Activated naive CD4-positive, alpha-beta T cell treated with anti-CD3 and anti-CD28 coated beads, Interleukin-2, amount 50 U/mL, for 16 hours (primary cell): Measurements from ENCODE around the gene VSIG10L.

Source experiments
- DNase-seq: peaks from one replicate; pipeline ENCODE4 v3.0.0-alpha.2; 2020

The VSIG10L gene

DNA sequence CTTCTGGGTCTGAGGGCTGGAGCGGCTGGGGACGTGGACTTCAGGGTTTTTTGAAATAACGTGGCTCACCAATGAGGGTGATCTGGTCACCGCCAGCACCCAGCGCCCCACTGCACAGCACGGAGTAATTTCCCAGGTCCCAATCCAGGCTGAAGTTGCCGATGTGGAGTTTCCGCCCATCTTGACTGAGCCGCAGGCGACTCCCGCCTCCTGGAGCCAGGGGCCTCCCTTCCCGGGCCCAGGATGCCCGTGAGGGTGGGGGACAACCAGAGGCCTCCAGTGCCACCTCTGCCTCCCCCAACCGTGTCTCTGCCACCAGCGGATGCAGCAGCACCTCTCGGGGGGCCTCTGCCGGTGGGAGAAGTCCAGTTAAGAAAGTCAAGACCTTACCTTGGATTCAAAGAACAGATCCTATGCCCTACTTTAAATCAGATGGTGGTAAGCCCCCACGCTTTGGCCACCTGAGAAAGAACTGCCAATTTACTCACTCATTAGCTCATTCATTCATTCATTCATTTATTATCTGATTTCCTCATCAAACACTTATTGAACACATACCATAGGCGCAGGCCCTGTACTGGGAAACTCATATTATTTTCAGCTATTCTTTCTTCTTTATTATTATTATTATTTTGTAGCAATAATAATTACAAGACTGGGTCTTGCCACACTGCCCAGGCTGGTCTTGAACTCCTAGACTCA lies 3.9 kb downstream of the VSIG10L start:
- DNase-seq = no peak

DNA sequence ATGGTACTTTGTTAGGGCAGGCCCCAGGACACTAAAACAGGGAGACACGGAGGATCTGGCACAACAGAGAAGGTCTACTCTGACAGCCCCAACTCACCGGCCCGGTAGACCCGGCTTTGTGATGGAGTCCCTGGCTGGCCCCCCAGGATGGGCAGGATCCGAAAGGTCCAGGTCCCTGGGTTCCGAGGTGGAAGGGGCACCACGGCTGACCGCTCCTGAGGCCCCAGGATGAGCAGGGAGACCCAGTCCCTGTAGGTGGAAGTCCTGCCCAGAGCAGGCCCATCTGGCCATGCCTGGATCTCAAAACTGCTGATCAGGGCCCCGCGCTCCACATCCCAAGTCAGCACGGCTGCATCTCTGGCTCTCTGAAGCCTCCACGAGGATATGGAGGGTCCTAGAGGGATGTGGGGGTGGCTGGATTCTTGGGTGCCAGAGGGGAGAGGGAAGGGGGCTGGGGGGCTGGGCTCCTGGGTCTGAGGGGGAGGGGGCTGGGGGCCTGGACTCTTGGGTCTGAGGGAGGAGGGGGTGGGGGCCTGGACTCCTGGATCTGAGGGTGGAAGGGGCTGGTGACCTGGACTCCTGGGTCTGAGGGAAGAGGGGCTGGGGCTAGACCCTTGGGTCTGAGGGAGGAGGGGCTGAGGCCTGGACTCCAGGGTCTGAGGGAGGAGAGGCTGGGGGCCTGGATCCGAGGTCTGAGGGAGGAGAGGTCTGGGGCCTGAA lies 4.6 kb downstream of the VSIG10L start:
- DNase-seq = no peak

DNA sequence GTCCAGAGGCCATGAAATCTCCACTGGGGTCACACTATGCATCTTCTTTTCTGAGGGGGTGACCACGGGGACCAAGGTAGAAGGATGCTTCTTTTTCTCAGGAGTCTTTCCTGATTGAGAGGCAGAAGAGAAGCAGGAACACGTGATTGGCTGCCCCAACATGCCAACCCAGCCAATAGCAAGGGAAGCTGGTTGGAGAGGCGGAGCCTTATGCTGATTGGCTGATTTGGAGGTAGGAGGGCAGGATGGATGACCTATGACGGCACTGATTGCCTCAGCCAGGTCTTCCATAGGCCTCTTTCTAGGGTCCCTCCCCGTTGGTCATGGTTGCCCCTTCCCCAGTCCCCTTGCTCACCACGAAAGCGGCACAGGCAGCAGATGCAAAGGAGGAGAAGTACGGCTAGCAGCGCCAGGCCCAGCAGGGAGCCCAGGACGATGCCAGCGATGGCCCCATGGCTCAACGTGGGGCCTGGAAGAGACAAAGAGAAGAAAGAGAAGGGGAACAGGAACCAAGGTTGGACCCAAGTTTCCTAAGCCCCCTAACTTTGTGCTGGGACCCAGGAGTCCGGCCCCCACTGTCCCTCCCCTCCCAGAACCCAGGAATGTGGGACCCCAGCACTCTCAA lies 8.0 kb downstream of the VSIG10L start:
- no peak for DNase-seq

DNA sequence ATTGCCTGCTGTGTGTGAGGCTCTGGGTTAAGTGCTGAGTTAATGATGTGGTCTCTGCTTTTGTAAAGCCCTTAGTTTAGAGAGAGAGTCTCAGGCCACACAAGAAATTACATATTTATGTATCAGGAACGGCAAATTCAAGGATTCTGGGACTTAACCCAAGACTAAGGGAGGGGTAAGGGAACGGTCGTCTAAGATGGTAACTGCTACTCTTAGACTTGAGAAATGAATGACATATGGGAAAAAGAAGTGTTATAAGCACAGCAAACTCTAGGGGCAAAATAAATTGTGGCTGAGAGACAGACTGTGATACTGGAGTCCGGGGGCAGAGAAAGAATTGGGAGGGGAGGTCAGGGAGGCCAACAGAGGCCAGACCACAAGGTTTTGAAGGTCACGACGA lies 10.2 kb downstream of the VSIG10L start:
- no peak for DNase-seq

DNA sequence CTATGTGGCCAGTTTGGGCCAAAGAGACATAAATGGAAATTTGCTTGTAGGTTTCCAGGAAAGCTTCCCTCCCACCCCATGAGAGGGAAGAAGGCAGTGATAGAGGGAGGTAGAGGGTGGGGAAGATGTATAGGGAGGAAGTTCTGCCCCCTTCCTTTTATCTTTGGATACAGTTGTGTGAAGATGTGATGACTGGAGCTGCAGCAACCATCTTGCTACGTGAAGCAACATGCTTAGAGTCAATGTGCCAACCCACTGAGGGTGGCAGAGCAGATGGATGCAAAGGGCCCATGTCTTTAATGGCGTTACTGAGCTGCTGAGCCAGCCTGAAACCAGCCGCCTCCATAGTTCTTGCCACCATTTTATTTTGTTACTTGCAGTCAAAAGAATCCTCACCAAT lies 10.7 kb downstream of the VSIG10L start:
- DNase-seq = no peak

DNA sequence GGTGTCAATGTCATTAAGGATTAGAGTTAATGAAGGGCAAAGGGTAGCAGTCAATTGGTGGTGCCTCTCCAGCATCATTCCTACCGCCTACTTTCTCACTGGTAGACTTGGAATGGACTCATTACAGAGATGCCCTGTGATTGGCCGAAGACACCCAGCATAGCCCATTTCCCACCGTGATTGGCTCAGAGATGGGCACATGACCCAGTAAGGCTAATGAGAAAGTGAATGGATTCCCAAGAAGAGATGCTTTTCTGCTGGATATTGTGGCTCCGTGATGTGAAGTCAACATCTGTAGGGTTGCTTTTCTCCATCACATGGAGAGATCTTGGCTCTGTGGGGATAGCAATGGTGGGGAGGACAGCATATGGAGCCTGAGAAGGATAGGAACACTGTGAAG lies 11.6 kb downstream of the VSIG10L start:
- DNase-seq = no peak

DNA sequence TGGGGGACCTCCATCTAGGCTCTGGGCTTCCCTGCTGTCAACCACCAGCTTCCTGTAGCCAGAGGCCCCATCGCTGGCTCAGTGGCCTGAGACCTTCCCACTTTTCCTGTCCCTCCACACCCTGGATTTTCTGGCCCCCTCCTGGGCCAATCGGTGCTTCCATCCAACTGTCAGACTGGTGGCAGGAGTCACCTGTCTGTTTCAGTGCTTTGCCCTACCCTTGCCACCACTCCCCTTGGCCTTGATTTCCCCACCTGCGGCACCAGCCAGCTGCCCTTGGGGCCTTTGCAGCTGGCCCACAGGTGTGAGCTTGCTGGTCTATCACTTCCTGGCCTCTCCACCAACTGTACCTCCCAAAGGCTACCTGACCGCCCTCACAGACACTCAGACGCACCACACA lies 12.5 kb downstream of the VSIG10L start:
- DNase-seq = no peak

DNA sequence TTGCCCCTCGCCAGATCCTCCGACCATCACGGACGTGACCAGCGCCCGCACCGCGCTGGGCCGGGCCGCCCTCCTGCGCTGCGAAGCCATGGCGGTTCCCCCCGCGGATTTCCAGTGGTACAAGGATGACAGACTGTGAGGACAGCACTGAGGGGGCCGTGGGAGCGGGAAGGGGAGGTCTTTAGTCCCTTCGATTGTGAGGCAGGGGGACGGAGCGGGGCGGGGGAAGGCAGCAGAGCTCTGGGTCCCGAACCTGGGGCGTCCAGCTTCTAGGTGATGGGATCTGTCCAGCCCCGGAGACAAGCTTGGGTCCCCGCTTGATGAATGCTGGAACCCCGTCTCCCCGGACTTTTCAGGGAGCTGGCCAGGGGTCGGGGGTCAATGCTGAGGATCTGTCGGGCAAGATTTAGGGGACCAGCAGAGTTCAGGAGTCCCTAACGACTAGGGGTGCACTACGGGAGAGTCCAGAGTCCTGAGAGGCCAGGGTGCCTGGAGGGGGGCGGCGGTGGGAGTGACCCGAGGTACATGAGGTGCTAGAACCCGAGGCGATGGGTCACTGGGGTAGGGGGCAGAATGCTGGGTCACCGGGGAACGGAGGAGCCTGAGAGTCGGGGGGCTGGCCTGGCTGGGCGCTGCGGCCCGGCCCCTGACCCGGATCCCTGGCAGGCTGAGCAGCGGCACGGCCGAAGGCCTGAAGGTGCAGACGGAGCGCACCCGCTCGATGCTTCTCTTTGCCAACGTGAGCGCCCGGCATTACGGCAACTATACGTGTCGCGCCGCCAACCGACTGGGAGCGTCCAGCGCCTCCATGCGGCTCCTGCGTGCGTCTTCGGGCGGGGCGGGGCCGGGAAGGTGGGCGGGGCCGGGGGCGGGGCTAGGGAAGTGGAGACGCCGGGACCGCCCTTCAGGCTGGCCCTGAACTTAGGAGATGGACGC lies 14.6 kb downstream of the VSIG10L start:
- DNase-seq = peak; percentile 45

DNA sequence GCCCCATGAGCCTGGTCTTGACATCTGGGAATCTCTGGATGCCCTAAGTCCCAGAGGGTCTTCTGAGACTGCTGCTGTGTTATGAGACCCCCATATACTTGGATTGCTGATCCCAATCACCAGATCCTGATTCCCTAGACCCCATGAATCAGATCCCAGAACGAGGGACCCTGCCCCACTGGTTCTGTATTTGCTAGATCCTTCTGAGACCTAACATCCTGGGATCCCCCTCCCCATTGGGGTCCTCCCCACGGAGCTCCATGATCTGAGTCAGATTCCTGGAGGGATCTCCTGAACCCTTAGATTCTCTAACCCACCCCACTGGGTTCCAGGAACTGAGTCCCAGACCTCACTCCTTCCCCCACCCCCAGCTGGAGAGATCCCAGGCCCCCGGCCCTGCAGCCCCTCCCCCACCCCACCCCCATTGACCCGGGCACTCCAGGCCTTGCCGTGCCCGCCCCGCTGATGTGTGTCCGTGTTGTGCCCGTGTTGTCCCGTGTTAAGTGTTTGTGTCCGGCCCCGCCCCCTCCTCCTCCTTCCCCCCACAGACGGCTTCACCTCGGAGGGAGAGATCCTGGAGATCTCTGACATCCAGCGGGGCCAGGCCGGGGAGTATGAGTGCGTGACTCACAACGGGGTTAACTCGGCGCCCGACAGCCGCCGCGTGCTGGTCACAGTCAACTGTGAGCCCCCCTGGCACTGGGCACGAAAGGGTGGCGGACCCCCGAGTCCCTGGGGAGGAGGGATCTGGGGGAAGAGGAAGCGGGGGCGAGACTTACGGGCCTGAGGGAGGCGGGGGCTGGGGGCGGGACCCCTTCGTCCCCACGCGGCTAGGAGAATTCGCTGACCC lies 15.5 kb downstream of the VSIG10L start:
- no peak for DNase-seq

DNA sequence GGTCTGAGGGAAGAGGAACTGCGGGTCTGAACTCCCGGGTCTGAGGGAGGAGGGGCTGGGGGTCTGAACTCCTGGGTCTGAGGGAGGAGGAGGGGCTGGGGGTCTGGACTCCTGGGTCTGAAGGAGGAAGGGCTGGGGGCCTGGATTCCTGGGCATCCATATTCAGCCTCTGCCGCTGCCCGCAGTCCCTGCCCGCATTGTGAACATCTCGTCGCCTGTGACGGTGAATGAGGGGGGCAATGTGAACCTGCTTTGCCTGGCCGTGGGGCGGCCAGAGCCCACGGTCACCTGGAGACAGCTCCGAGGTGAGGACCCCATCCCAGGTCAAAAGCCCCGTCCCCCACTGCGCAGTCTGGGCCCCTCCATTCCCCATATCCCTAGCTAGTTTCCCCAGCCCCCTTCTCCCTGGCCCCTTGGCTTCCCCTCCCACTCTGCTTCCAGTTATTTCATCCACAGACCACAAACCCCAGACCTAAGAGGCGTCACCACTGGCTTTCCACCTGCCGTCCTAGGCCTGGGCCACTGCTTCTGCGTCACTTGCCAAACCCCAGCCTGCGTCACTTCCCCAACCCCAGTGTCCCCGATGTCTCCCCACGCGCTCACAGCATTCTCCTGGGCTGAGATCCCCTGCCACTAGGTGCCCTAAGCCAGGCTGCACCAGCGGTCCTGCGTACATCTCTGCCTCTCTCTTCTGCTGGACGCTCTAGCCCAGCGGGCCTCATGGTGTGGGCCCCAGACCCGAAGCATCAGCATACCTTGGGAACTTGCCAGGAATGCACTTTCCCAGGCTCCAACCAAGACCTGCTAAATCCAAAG lies 16.6 kb downstream of the VSIG10L start:
- no peak for DNase-seq

DNA sequence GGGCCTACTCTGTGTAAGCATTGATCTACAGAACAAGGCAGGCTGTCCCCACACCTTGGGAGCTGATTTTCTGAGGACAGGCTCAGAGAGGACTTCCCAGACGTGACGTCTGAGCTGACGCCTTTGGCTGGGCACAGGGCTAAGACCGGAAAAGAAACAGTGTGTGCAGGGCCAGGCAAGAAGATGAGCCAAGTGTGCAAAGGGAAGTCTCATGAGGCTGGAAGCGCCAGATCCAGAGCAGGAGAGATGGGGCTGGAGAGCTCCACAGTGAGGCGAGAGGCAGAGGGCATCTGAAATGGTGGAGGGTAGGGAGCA lies 17.8 kb downstream of the VSIG10L start:
- no peak for DNase-seq

DNA sequence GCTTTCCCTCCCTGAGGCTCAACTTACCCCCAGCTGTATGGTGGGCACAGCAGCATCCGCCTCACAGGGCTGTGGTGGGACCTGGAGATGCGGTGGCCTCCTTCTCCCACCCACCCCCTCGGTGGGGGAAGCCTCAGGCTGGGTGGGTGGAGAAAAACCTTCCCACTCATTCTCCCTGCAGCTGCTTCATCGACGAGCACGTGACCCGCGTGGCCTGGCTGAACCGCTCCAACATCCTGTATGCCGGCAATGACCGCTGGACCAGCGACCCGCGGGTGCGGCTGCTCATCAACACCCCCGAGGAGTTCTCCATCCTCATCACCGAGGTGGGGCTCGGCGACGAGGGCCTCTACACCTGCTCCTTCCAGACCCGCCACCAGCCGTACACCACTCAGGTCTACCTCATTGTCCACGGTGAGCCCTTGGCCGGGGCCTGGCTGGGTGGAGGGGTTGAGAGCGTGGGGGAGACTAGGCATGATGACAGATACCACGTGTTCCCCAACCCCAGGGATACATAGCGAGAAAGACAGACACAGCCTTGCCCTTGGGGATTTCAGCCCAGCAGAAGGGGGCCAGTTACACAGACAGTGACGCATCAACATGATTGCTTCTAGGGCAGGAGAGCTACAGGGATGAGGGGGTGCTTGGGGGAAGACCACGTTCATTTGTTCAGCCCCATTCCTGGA lies 18.3 kb downstream of the VSIG10L start:
- no peak for DNase-seq

DNA sequence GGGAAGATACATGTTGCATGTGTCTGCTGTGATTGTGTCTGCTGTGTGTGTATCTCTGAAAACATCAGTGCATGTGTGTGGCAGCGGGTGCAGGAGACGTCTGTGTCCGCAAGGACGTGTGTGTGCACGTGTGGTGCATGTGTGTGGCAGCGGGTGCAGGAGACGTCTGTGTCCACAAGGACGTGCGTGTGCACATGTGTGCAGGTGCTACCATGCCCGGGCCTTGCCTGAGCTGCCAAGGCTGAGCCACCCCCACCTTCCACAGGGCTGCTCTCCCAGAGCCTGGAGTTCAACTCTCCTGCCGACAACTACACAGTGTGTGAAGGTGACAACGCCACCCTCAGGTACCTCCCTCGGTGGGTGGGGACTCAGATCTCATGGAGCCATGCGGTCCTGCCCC lies 20.1 kb downstream of the VSIG10L start:
- DNase-seq = no peak

DNA sequence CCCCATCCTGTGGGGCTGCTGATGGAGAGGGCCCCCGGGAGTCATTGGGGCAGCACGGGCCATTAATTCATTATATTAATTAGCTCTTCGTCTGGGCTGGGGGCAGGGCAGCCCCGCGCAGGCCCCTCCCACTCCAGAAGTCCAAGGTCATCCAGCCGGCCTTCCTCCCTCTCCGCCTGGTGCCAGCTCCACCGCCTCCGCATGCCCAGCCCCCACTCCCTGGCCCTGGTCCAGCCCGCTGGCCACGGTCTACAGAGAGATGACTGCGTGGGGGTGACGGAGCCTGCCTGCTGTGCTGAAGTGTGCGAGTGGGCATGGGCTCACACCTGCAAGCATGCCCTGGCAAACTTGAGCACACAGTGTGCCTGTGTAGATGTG lies 21.7 kb downstream of the VSIG10L start:
- no peak for DNase-seq

DNA sequence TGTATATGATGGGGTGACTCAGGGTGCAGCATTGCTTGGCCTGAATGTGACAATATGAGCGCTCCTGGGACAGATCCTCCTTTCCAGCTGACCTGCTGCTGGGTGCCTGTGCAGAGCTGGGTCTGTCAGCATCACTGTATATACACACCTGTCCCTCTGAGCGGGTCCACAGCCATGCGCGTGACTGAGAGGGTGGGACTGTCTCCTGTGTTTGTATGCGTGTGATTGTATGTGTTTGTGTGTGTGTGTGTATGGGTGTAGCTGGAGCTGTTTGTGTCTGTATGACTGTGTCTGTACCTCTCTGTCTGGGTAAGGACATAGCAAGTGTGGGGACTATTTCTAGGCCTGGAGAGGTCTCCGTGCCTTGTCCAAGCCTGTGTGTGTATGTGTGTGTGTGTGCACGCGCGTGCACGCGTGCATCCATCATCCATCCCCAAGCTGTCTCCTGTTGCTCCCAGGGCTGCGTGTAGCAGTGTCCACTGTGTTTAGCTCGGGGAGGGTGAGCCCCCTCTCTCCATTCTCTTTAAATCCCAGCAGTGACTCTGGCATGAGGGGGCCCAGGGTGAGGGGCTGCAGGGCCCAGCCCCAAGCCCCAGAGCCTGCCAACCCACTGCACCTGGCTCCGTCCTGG lies 22.2 kb downstream of the VSIG10L start:
- DNase-seq = no peak

DNA sequence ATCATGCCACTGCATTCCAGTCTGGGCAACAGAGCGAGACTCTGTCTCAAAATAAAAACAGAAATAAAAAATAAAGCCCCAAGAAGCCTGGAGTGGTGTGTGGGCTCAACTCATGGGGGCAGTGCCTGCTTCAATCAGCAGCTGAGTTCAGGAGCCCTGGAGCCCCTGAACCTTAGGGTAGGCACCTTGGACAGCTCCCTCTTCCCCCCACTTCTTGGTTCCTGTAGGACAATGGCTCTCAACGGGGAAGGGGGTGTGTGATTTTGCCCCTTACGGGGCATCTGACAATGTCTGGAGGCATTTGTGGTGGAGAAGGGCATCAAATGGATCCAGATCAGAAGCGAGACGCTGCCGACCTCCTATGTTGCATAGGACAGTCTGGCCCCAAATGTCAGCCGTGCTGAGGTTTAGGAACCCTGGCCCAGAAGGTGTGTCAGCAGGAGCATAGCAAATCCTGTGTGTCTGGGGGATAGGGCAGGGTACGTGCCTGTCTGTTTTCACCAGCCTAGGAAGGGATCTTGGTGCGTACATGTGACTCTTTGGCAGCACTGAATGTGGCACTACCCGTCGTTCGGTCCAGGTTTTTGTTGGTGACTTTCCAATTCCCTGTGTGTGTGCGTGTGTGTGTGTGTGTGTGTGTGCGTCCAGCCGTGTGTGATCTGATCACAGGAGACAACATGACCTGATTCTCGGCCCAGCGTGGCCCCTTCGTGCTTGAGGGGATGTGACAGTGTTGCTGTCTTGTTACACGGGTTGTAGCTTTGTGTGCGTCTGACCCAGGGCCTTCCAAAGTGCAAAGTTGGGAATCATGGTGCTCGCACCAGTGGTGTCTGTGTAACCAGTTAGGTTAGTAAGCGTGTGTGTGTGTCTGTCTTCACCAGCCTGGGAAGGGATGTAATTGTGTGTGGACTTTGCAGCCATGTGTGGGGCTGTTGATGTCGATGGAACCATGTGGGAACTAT lies 23.0 kb downstream of the VSIG10L start:
- no peak for DNase-seq

DNA sequence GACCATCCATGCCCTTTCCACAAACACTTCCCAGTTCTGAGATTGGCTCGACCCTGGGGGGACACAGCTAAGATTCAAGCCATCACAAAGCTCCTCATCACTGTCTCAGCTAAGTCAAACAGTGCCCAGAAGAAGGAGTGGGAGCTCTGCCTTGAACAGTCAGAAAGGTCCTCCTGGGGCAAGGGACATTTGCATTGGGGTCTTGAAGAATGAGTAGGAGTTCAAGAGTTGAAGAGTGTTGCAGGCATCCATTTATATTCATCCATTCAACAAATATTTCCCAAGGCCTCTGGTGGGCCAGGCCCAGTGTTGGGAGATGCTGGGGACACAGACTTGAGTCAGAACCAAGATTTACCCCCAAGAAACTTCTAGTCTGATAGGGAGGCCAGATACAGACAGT lies 24.0 kb downstream of the VSIG10L start:
- no peak for DNase-seq

DNA sequence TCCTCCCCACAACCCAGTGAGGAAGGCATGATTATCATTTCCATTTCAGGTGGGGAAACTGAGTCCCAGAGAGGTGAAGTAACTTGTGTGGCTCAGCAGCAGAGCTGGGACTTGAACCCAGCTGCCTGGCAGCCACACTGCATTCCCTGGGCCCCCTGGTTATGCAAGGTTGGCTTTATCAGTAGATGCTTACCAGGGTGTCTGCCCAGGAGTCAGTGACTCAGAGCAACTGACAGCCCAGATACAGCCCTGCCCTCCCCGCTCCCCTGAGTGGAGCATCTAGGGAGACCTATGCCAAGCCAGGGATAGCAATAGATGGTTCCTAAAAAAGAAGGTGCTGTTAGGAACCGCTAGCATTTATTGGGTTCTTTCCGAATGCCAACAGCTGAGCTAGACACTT lies 24.6 kb downstream of the VSIG10L start:
- no peak for DNase-seq

DNA sequence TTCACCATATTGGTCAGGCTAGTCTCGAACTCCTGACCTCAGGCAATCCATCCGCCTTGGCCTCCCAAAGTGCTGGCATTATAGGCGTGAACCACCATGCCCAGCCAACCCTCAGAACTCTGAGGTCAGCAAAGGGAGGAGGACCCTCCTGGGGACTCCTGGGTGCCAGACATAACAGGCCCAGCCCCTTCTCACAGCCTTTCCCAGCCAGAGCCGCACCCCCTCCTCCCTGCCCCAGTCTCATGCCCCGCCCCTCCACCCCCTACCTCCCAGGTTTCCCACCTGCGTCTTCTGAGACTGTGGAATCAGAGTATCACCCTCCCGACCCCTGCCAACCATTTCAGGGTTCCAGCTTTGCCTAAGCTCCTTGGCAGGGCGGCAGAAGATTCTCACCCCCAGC lies 25.3 kb downstream of the VSIG10L start:
- no peak for DNase-seq
